ENCODE data around the gene IFT57. TPM values are rescaled to one million over a fixed set of nuclear protein-coding genes. Genes with fewer than 3 reads are reported as not detected.
"Not testable (repeated sequence)": the region's sequence is repeated elsewhere in the genome, so short reads cannot be mapped to it uniquely, and the experiment has no call there.

Gene IFT57
- 27.0 and 34.9 TPM in 2 replicates for total RNA-seq

DNA sequence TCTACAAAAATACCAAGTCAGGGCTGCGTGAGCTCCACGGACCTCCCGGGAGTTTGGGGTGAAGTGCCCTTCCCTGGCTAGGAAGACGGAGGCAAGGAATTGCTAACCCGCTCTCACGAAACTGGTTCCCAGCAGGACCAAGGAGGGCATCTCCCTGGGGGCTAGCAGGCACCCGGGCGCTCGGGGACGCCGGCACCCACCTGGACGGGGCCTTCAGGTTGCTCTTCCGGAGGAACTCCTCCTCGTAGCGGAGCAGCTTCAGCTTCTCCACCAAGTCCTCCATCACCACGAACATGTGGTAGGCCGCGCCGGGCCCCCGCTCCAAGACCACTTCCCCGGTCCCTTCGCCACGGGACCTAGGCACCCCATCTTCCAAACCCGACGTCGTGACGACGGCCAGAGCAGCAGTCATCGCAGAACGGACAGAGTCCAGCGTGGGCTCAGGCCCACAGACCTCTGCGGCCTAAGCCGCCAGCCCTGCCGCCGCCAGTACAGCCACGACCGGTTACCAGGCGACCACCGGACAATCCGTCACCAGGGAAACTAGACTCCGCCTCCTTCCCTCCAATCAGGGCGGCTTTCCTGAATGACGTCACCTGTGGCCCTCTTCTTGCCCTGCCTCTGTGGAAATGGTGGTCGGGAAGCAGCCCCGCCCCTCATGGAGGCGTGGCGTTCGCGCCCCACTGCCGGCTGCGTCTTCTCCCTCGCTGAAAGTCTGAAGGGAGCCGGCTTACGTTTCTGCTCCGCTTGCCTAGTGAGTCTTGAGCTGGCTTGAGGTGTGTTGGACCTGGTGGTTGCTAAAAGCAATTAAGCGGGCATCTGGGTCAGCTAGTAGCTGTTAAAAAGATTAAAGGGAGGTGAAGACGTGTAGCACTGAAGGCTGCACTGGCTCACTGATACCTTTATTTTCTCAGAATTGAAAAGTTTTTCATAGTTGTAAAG, at the start of gene IFT57:
IFT57 (minus strand) TSS at position 514 of the 942 bp plus-strand sequence; CDS start at position 412, 102 bp downstream.
- Mint-ChIP-seq H3K27ac (peak within 1 kb of the TSS; percentile 93), H3K4me1 (ENCODE audit: low read depth) (peaks cover 51% of the 10 kb centered on the region), H3K9me3 (no peaks in the 10 kb centered on the region), H3K4me3 (peak within 1 kb of the TSS; percentile 87), H3K27me3 (ENCODE audit: insufficient read depth) (no peaks in the 10 kb centered on the region), H3K36me3 (ENCODE audit: low read depth) (no peaks in the 10 kb centered on the region)
- intact Hi-C loops (cut with micrococcal nuclease): loop anchor here (1.0 to 5.0 kb wide), 12 partner anchors 71 to 700 kb away; partner anchors contain the start of genes BBX, CIP2A and DZIP3
- DNase-seq (ENCODE audit: low spot score): peak; percentile 94

GRCh38 chr3:108271626-108272025, 49.4 kb upstream of the IFT57 start:
- Mint-ChIP-seq H3K9me3 (peaks cover 27% of the 10 kb centered on the region), H3K4me1 (ENCODE audit: low read depth) (no peaks in the 10 kb centered on the region), H3K27ac (no peak overlapping the region), H3K4me3 (no peak overlapping the region), H3K27me3 (ENCODE audit: insufficient read depth) (no peaks in the 10 kb centered on the region), H3K36me3 (ENCODE audit: low read depth) (peaks cover 6% of the 10 kb centered on the region)
- intact Hi-C loops (cut with micrococcal nuclease): no loop called here
- no peak for DNase-seq (ENCODE audit: low spot score)

DNA sequence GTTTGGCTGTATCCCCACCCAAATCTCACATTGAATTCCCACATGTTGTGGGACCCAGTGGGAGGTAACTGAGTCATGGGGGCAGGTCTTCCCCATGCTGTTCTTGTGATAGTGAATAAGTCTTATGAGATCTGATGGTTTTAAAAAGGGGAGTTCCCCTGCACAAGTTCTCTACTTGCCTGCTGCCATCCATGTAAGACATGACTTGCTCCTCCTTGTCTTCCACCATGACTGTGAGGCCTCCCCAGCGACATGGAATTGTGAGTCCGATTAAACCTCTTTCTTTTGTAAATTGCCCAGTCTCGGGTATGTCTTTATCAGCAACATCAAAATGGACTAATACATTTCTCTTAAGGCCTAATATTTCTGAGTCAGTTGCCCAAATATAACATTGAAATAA, 46.0 kb upstream of the IFT57 start:
- H3K36me3 Mint-ChIP-seq (ENCODE audit: low read depth): not testable (repeated sequence)

GRCh38 chr3:108264534-108265298, 42.5 kb upstream of the IFT57 start:
- Mint-ChIP-seq H3K27ac (peak overlapping the region; percentile 43), H3K9me3 (peaks cover 17% of the 10 kb centered on the region)
- H3K4me3 Mint-ChIP-seq; DNase-seq (ENCODE audit: low spot score); intact Hi-C loops (cut with micrococcal nuclease); H3K4me1 Mint-ChIP-seq (ENCODE audit: low read depth); H3K27me3 Mint-ChIP-seq (ENCODE audit: insufficient read depth); H3K36me3 Mint-ChIP-seq (ENCODE audit: low read depth): not testable (repeated sequence)

More for the DNA sequence above, 46.0 kb upstream of the IFT57 start:
- peaks cover 17% of the 10 kb centered on the region for H3K9me3 Mint-ChIP-seq
- DNase-seq (ENCODE audit: low spot score); intact Hi-C loops (cut with micrococcal nuclease); H3K27ac Mint-ChIP-seq; H3K27me3 Mint-ChIP-seq (ENCODE audit: insufficient read depth); H3K4me1 Mint-ChIP-seq (ENCODE audit: low read depth); H3K4me3 Mint-ChIP-seq: not testable (repeated sequence)

DNA sequence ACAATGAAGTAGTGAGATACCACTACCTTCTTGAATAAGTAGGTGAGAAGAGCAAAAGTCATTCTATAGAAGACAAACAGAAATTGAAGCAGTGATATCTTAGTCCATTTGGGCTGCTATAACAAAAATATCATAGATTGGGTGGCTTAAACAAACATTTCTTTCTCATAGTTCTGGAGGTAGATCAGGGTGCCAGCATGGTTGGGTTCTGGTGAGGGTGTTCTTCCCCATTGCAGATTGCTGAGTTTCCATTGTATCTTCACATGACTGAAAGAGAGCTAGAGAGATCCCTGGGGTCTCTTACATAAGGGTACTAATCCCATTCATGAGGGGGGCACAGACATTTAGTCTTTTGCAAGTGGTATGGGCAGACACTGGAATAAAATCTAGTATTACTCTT, 32.9 kb upstream of the IFT57 start:
- H3K27me3 Mint-ChIP-seq (ENCODE audit: insufficient read depth): peaks cover 3% of the 10 kb centered on the region
- H3K27ac Mint-ChIP-seq: no peak overlapping the region
- intact Hi-C loops (cut with micrococcal nuclease): no loop called here
- no peak for DNase-seq (ENCODE audit: low spot score)
- H3K36me3 Mint-ChIP-seq (ENCODE audit: low read depth): no peaks in the 10 kb centered on the region
- H3K4me3 Mint-ChIP-seq: no peak overlapping the region
- H3K4me1 Mint-ChIP-seq (ENCODE audit: low read depth): no peaks in the 10 kb centered on the region
- peaks cover 15% of the 10 kb centered on the region for H3K9me3 Mint-ChIP-seq

GRCh38 chr3:108251844-108252243, 29.6 kb upstream of the IFT57 start:
- no peak for DNase-seq (ENCODE audit: low spot score)
- H3K36me3 Mint-ChIP-seq (ENCODE audit: low read depth): no peaks in the 10 kb centered on the region
- H3K27me3 Mint-ChIP-seq (ENCODE audit: insufficient read depth): peaks cover 1% of the 10 kb centered on the region
- no peaks in the 10 kb centered on the region for H3K4me1 Mint-ChIP-seq (ENCODE audit: low read depth)
- intact Hi-C loops (cut with micrococcal nuclease): no loop called here
- H3K4me3 Mint-ChIP-seq: no peak overlapping the region
- no peak overlapping the region for H3K27ac Mint-ChIP-seq
- H3K9me3 Mint-ChIP-seq: peaks cover 12% of the 10 kb centered on the region

DNA sequence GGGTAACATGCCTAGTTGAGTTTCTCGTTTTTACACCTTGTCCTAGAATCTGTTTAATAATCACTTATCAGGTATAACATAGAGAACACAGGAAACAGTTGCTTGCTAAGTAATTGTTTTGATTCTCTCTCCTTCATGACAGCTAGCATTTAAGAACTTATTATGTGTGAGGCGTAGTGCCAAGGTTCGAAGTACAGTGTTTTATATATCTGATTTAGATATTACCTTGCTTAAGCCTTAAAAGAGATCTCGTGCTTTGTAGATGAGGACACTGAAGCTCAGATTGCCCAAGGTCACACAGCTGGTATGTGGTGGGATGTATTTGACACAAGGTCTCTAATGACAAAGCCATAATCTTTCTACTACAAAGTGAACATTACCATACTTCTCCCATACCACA, 29.0 kb upstream of the IFT57 start:
- intact Hi-C loops (cut with micrococcal nuclease): no loop called here
- no peak overlapping the region for H3K4me3 Mint-ChIP-seq
- no peak overlapping the region for H3K27ac Mint-ChIP-seq
- H3K36me3 Mint-ChIP-seq (ENCODE audit: low read depth): no peaks in the 10 kb centered on the region
- peaks cover 4% of the 10 kb centered on the region for H3K4me1 Mint-ChIP-seq (ENCODE audit: low read depth)
- peaks cover 8% of the 10 kb centered on the region for H3K9me3 Mint-ChIP-seq
- no peak for DNase-seq (ENCODE audit: low spot score)
- H3K27me3 Mint-ChIP-seq (ENCODE audit: insufficient read depth): no peaks in the 10 kb centered on the region

- no peak overlapping the region for H3K4me3 Mint-ChIP-seq
- DNase-seq (ENCODE audit: low spot score): no peak
- H3K27me3 Mint-ChIP-seq (ENCODE audit: insufficient read depth): no peaks in the 10 kb centered on the region
- intact Hi-C loops (cut with micrococcal nuclease): no loop called here
- no peaks in the 10 kb centered on the region for H3K36me3 Mint-ChIP-seq (ENCODE audit: low read depth)
- H3K9me3 Mint-ChIP-seq: peaks cover 8% of the 10 kb centered on the region
- H3K27ac Mint-ChIP-seq: no peak overlapping the region
- peaks cover 6% of the 10 kb centered on the region for H3K4me1 Mint-ChIP-seq (ENCODE audit: low read depth)
Measured at GRCh38 chr3:108250626-108251025, 28.4 kb upstream of the IFT57 start.

DNA sequence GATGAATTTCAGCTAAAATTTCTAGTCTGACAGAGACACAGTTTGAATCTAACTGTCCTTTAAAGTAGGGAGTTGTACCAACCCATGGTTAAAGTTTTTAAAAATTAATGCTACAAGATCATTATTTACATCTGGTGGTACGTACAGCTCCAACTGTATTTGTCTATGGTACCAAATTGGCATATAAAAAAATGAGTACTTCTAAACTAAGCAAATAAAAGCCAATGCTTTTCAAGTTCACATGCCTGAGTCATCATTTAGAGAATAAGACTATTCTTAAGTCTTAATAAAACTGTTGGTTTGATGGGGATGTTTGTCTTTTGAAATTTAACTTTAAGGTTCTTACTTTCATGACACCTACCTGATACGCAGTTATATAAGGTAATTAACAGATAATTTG, 21.0 kb upstream of the IFT57 start:
- intact Hi-C loops (cut with micrococcal nuclease): no loop called here
- DNase-seq (ENCODE audit: low spot score): no peak
- H3K36me3 Mint-ChIP-seq (ENCODE audit: low read depth): no peaks in the 10 kb centered on the region
- H3K4me1 Mint-ChIP-seq (ENCODE audit: low read depth): peaks cover 6% of the 10 kb centered on the region
- H3K27me3 Mint-ChIP-seq (ENCODE audit: insufficient read depth): no peaks in the 10 kb centered on the region
- peaks cover 8% of the 10 kb centered on the region for H3K9me3 Mint-ChIP-seq
- no peak overlapping the region for H3K27ac Mint-ChIP-seq
- no peak overlapping the region for H3K4me3 Mint-ChIP-seq

DNA sequence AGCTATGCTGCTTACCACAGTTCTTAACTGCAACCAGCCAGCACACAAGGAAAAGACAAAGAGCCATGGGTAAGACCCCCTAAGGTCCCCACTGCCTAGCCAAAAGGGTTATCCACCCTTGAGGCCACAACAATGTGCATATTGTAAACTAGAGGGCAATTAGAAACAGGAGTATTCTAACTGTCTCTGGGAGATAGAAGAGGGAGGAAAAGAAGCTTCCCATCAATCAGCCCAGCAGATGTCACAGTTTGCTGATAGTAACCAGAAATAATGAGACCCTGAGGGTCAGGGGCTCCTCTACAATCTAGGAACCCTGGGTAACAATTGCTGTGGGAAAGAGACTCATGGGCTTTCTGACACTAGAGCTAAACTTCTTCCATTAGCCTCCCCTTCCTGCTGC, 20.6 kb upstream of the IFT57 start:
- intact Hi-C loops (cut with micrococcal nuclease): no loop called here
- DNase-seq (ENCODE audit: low spot score): no peak
- Mint-ChIP-seq H3K9me3 (peaks cover 8% of the 10 kb centered on the region), H3K27ac (no peak overlapping the region), H3K36me3 (ENCODE audit: low read depth) (no peaks in the 10 kb centered on the region), H3K4me3 (no peak overlapping the region), H3K4me1 (ENCODE audit: low read depth) (peaks cover 6% of the 10 kb centered on the region), H3K27me3 (ENCODE audit: insufficient read depth) (no peaks in the 10 kb centered on the region)

DNA sequence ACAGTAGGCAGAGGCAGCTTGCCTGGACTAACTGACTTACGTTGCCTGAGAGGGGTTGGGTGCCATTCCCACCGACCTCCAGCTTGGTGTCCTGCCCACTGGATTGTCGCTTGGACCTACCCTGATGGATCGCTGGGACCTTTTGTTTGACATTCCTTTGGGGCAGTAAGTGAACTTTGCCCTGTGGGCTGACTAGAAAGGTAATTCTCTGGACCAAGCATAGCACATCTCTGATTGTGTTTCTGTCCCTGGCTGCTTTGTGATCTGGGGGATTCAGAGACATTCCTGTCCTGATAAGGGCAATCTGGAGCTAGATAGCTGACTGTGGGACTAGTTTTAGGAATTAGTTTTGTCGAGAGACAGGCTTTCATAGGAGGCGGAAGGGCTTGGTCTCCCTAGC, 19.5 kb upstream of the IFT57 start:
- Mint-ChIP-seq H3K4me1 (ENCODE audit: low read depth) (peaks cover 6% of the 10 kb centered on the region), H3K4me3 (no peak overlapping the region), H3K27ac (no peak overlapping the region), H3K36me3 (ENCODE audit: low read depth) (no peaks in the 10 kb centered on the region), H3K27me3 (ENCODE audit: insufficient read depth) (no peaks in the 10 kb centered on the region), H3K9me3 (peaks cover 8% of the 10 kb centered on the region)
- no peak for DNase-seq (ENCODE audit: low spot score)
- intact Hi-C loops (cut with micrococcal nuclease): no loop called here

- H3K27ac Mint-ChIP-seq: no peak overlapping the region
- DNase-seq (ENCODE audit: low spot score): no peak
- intact Hi-C loops (cut with micrococcal nuclease): no loop called here
- H3K4me3 Mint-ChIP-seq: no peak overlapping the region
- no peaks in the 10 kb centered on the region for H3K27me3 Mint-ChIP-seq (ENCODE audit: insufficient read depth)
- peaks cover under 1% of the 10 kb centered on the region for H3K4me1 Mint-ChIP-seq (ENCODE audit: low read depth)
- H3K9me3 Mint-ChIP-seq: peaks cover 8% of the 10 kb centered on the region
- no peaks in the 10 kb centered on the region for H3K36me3 Mint-ChIP-seq (ENCODE audit: low read depth)
Measured at GRCh38 chr3:108241146-108241545, 18.9 kb upstream of the IFT57 start.

- H3K9me3 Mint-ChIP-seq: peaks cover 3% of the 10 kb centered on the region
- H3K4me3 Mint-ChIP-seq: no peak overlapping the region
- no peak overlapping the region for H3K27ac Mint-ChIP-seq
Measured at GRCh38 chr3:108239082-108239481, 16.9 kb upstream of the IFT57 start.

More at GRCh38 chr3:108239082-108239481, 16.9 kb upstream of the IFT57 start:
- intact Hi-C loops (cut with micrococcal nuclease): no loop called here
- Mint-ChIP-seq H3K36me3 (ENCODE audit: low read depth) (no peaks in the 10 kb centered on the region), H3K4me1 (ENCODE audit: low read depth) (no peaks in the 10 kb centered on the region), H3K27me3 (ENCODE audit: insufficient read depth) (no peaks in the 10 kb centered on the region)
- DNase-seq (ENCODE audit: low spot score): no peak
